Right ventricle myocardium superior (tissue), 1 donor: ENCODE data around the gene TMEM129. TPM values are rescaled to one million over a fixed set of nuclear protein-coding genes. Genes with fewer than 3 reads are reported as not detected.

Source experiments
- total RNA-seq: library from RNA; stranded (reverse); fragmentation: NEBNext Ultra II Directional; extraction: Animal tissue kit (Norgen Biotek cat#: 25700); gene quantifications from one replicate; pipeline ENCODE4 v1.2.1, GENCODE V29; 2021
- donor health status: DM: no; HTN: yes; CAD: no; lungs with severe emphysema.

TMEM129 gene
- total RNA-seq, 1 donor from 2014 or later = 28.6 TPM

Other genes with a start within 250 kb of the TMEM129 start
- 1.0 TPM for gene FAM53A, start 37.0 kb downstream of the TMEM129 start, total RNA-seq
- gene SLBP, start 9.0 kb downstream of the TMEM129 start, total RNA-seq = 12.6 TPM
- gene TACC3, start 198 bp upstream of the TMEM129 start, total RNA-seq = 7.0 TPM
- gene FGFR3, start 72.0 kb upstream of the TMEM129 start, total RNA-seq = 2.9 TPM
- 41.8 TPM for gene LETM1, start 134.8 kb upstream of the TMEM129 start, total RNA-seq
- 32.6 TPM for gene NSD2, start 150.1 kb upstream of the TMEM129 start, total RNA-seq